ENCODE data around the gene CBLB. TPM values are rescaled to one million over a fixed set of nuclear protein-coding genes. Genes with fewer than 3 reads are reported as not detected.

Gene CBLB
- total RNA-seq, 1 experiment from 2014 or later: 34.3 TPM

GRCh38 chr3:105830836-105831235 lies 38.0 kb downstream of the CBLB start:
- H3K4me3 ChIP-seq (ENCODE audit: low read depth, low read length): no peak overlapping the region
- Mint-ChIP-seq H3K4me3 (ENCODE audit: unreplicated experiment) (no peak overlapping the region), H3K27me3 (ENCODE audit: insufficient read depth, unreplicated experiment) (no peaks in the 10 kb centered on the region), H3K9me3 (ENCODE audit: unreplicated experiment) (no peaks in the 10 kb centered on the region), H3K27ac (ENCODE audit: unreplicated experiment) (no peak overlapping the region), H3K4me1 (ENCODE audit: low read depth, unreplicated experiment) (peaks cover 6% of the 10 kb centered on the region), H3K36me3 (ENCODE audit: insufficient read depth, unreplicated experiment) (no peaks in the 10 kb centered on the region)
- BruUV-seq (replicated peaks): no TSS peak
- no peaks in the 10 kb centered on the region for H3K9me3 ChIP-seq
- no peak for DNase-seq
- intact Hi-C loops (cut with micrococcal nuclease; ENCODE audit: unreplicated experiment): no loop called here
- ChIA-PET POLR2A (no interaction called here), CTCF (no interaction called here)
- H3K27me3 ChIP-seq (replicated peaks; ENCODE audit: control insufficient read depth, insufficient read depth, low read length): no peaks in the 10 kb centered on the region
- H3K4me1 ChIP-seq: peaks cover 6% of the 10 kb centered on the region
- TF ChIP-seq, protein P1, sequence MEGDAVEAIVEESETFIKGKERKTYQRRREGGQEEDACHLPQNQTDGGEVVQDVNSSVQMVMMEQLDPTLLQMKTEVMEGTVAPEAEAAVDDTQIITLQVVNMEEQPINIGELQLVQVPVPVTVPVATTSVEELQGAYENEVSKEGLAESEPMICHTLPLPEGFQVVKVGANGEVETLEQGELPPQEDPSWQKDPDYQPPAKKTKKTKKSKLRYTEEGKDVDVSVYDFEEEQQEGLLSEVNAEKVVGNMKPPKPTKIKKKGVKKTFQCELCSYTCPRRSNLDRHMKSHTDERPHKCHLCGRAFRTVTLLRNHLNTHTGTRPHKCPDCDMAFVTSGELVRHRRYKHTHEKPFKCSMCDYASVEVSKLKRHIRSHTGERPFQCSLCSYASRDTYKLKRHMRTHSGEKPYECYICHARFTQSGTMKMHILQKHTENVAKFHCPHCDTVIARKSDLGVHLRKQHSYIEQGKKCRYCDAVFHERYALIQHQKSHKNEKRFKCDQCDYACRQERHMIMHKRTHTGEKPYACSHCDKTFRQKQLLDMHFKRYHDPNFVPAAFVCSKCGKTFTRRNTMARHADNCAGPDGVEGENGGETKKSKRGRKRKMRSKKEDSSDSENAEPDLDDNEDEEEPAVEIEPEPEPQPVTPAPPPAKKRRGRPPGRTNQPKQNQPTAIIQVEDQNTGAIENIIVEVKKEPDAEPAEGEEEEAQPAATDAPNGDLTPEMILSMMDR (IDR thresholded peaks at IDR 0.05; ENCODE audit: insufficient read depth in 1 of 2, low read depth in 1 of 2, low read length in 1 of 2, severe bottlenecking in 1 of 2, unreplicated experiment in 1 of 2): no peak
- H3K36me3 ChIP-seq (ENCODE audit: control insufficient read depth, insufficient read depth, low read length): no peaks in the 10 kb centered on the region

DNA sequence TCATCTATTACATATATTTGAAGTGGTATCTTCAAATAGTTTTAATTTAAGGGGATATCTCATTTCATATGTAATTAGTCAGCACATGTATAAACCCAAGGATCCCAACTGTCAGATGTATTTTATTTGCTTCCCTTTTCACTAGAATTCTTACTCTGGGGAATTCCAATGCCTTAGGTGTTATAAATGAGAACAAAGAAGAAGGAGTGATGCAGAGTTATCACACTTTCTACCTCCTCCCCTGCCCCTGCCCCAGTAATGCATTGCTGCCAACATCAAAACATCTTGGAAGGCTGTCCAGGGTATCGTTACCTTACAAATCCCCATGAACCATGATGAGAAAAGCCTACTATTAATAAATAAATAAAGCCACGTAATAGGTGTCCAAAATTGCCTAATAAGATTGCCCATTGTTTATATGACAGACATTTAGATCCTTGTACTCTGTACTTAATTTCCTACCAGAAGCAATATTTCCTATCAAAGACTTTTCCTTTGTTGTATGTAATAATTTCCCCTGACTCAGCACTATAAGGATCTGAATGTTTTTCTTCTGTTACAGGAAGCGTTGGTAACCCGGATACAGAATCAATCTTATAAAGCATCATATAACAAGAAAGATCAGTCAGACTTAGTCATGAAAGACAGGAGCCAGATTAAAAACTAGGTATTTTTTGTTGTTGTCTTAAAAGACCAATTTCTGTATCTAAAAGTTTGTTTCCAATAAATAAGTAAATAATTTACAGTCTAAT lies 38.8 kb downstream of the CBLB start:
- Mint-ChIP-seq H3K4me1 (ENCODE audit: low read depth, unreplicated experiment) (peaks cover 6% of the 10 kb centered on the region), H3K4me3 (ENCODE audit: unreplicated experiment) (no peak overlapping the region), H3K9me3 (ENCODE audit: unreplicated experiment) (no peaks in the 10 kb centered on the region), H3K36me3 (ENCODE audit: insufficient read depth, unreplicated experiment) (no peaks in the 10 kb centered on the region), H3K27ac (ENCODE audit: unreplicated experiment) (no peak overlapping the region), H3K27me3 (ENCODE audit: insufficient read depth, unreplicated experiment) (no peaks in the 10 kb centered on the region)
- intact Hi-C loops (cut with micrococcal nuclease; ENCODE audit: unreplicated experiment): no loop called here
- no TSS peak for BruUV-seq (replicated peaks)
- H3K36me3 ChIP-seq (ENCODE audit: control insufficient read depth, insufficient read depth, low read length): no peaks in the 10 kb centered on the region
- H3K4me1 ChIP-seq: no peaks in the 10 kb centered on the region
- ChIA-PET POLR2A (no interaction called here), CTCF (no interaction called here)
- no peaks in the 10 kb centered on the region for H3K9me3 ChIP-seq
- TF ChIP-seq, protein P1 (IDR thresholded peaks at IDR 0.05; ENCODE audit: insufficient read depth in 1 of 2, low read depth in 1 of 2, low read length in 1 of 2, severe bottlenecking in 1 of 2, unreplicated experiment in 1 of 2): no peak
- no peaks in the 10 kb centered on the region for H3K27me3 ChIP-seq (replicated peaks; ENCODE audit: control insufficient read depth, insufficient read depth, low read length)
- H3K4me3 ChIP-seq (ENCODE audit: low read depth, low read length): no peak overlapping the region
- DNase-seq: no peak

DNA sequence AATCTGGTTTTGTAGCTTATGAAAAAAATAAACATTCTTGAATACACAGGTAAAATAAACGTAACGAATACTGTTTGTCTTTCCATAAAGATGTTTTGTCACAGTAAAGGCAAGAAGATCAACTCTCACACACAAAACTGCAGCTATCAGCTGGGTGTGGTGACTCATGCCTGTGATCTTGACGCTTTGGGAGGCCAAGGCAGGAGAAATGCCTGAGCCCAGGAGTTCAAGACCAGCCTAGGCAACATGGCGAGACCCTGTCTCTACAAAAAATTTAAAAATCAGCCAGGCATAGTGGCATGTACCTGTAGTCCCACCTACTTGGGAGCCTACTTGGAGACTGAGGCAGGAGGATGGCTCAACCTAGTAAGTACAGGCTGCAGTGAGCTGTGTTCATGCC lies 39.6 kb downstream of the CBLB start:
- DNase-seq: no peak
- H3K27me3 ChIP-seq (replicated peaks; ENCODE audit: control insufficient read depth, insufficient read depth, low read length): no peaks in the 10 kb centered on the region
- H3K9me3 ChIP-seq: no peaks in the 10 kb centered on the region
- H3K4me1 ChIP-seq: 0 out of 2 replicates have a peak, but pooled peaks cover 3% of the 10 kb centered on the region
- Mint-ChIP-seq H3K36me3 (ENCODE audit: insufficient read depth, unreplicated experiment) (no peaks in the 10 kb centered on the region), H3K27ac (ENCODE audit: unreplicated experiment) (no peak overlapping the region), H3K9me3 (ENCODE audit: unreplicated experiment) (no peaks in the 10 kb centered on the region), H3K4me3 (ENCODE audit: unreplicated experiment) (no peak overlapping the region), H3K4me1 (ENCODE audit: low read depth, unreplicated experiment) (peaks cover under 1% of the 10 kb centered on the region), H3K27me3 (ENCODE audit: insufficient read depth, unreplicated experiment) (no peaks in the 10 kb centered on the region)
- H3K4me3 ChIP-seq (ENCODE audit: low read depth, low read length): no peak overlapping the region
- TF ChIP-seq, protein P1 (IDR thresholded peaks at IDR 0.05; ENCODE audit: insufficient read depth in 1 of 2, low read depth in 1 of 2, low read length in 1 of 2, severe bottlenecking in 1 of 2, unreplicated experiment in 1 of 2): no peak
- no peaks in the 10 kb centered on the region for H3K36me3 ChIP-seq (ENCODE audit: control insufficient read depth, insufficient read depth, low read length)
- ChIA-PET POLR2A (no interaction called here), CTCF (no interaction called here)
- BruUV-seq (replicated peaks): no TSS peak
- intact Hi-C loops (cut with micrococcal nuclease; ENCODE audit: unreplicated experiment): no loop called here

Measured in Caco-2 (cell line).